ENCODE data around the gene TRIP4. TPM values are rescaled to one million over a fixed set of nuclear protein-coding genes. Genes with fewer than 3 reads are reported as not detected.

The TRIP4 gene
- total RNA-seq, 1 experiment from 2014 or later = 18.1 TPM

GRCh38 chr15:64423970-64424369 is 36.3 kb downstream of the TRIP4 start:
- Histone ChIP-seq H3F3A (ENCODE audit: insufficient read depth, low read depth) (no peaks in the 10 kb centered on the region; the same call in 1 of the 2 replicates), H3K36me3 (ENCODE audit: low read depth) (no peaks in the 10 kb centered on the region), H3K4me1 (replicated peaks; ENCODE audit: insufficient read depth) (no peaks in the 10 kb centered on the region), H3K27me3 (ENCODE audit: insufficient read depth, low read depth) (no peaks in the 10 kb centered on the region), H3K9me2 (ENCODE audit: insufficient read depth) (no peaks in the 10 kb centered on the region), H3K79me2 (ENCODE audit: low read depth) (no peaks in the 10 kb centered on the region), H3K9me3 (ENCODE audit: insufficient read depth, low read depth) (no peaks in the 10 kb centered on the region), H2AFZ (no peak overlapping the region), H3K27ac (no peak overlapping the region), H3K4me3 (no peak overlapping the region), H4K20me1 (ENCODE audit: insufficient read depth) (no peaks in the 10 kb centered on the region), H3K4me2 (no peak overlapping the region)
- ChIA-PET POLR2A (ENCODE audit: unreplicated experiment) (no interaction called here), CTCF (no interaction called here)
- no peak for DNase-seq
- BruUV-seq (replicated peaks) = no TSS peak
- TF ChIP-seq CTCF (conservative IDR thresholded peaks at IDR 0.05) (no peak), EZH2 (IDR thresholded peaks at IDR 0.05; ENCODE audit: low read depth) (no peak)
- intact Hi-C loops (cut with micrococcal nuclease; ENCODE audit: unreplicated experiment) = loop anchor here (10.0 kb wide), 1 partner anchor 231 kb away; no protein-coding TSS in a partner anchor

GRCh38 chr15:64425221-64425620 is 37.6 kb downstream of the TRIP4 start:
- Histone ChIP-seq H3K79me2 (ENCODE audit: low read depth) (no peaks in the 10 kb centered on the region), H3K4me2 (no peak overlapping the region), H3K27me3 (ENCODE audit: insufficient read depth, low read depth) (no peaks in the 10 kb centered on the region), H2AFZ (no peak overlapping the region), H3F3A (ENCODE audit: insufficient read depth, low read depth) (no peaks in the 10 kb centered on the region; the same call in 1 of the 2 replicates), H3K27ac (no peak overlapping the region), H4K20me1 (ENCODE audit: insufficient read depth) (no peaks in the 10 kb centered on the region), H3K9me3 (ENCODE audit: insufficient read depth, low read depth) (no peaks in the 10 kb centered on the region), H3K4me3 (no peak overlapping the region), H3K9me2 (ENCODE audit: insufficient read depth) (no peaks in the 10 kb centered on the region), H3K36me3 (ENCODE audit: low read depth) (no peaks in the 10 kb centered on the region), H3K4me1 (replicated peaks; ENCODE audit: insufficient read depth) (no peaks in the 10 kb centered on the region)
- ChIA-PET POLR2A (ENCODE audit: unreplicated experiment) (no interaction called here), CTCF (no interaction called here)
- no peak for DNase-seq
- intact Hi-C loops (cut with micrococcal nuclease; ENCODE audit: unreplicated experiment) = loop anchor here (5.0 to 10.0 kb wide), 2 partner anchors 230 to 302 kb away; no protein-coding TSS in a partner anchor
- BruUV-seq (replicated peaks) = no TSS peak
- no peak for TF ChIP-seq CTCF (conservative IDR thresholded peaks at IDR 0.05)
- TF ChIP-seq EZH2 (IDR thresholded peaks at IDR 0.05; ENCODE audit: low read depth) = no peak

GRCh38 chr15:64426845-64427465 is 39.3 kb downstream of the TRIP4 start:
- Histone ChIP-seq H3K4me3 (no peak overlapping the region), H3K27ac (no peak overlapping the region), H3K79me2 (ENCODE audit: low read depth) (no peaks in the 10 kb centered on the region), H3K4me1 (replicated peaks; ENCODE audit: insufficient read depth) (no peaks in the 10 kb centered on the region), H3K27me3 (ENCODE audit: insufficient read depth, low read depth) (no peaks in the 10 kb centered on the region), H2AFZ (no peak overlapping the region), H3K9me2 (ENCODE audit: insufficient read depth) (no peaks in the 10 kb centered on the region), H3K9me3 (ENCODE audit: insufficient read depth, low read depth) (no peaks in the 10 kb centered on the region), H3K36me3 (ENCODE audit: low read depth) (0 out of 2 replicates have a peak, but pooled peaks cover 7% of the 10 kb centered on the region), H3F3A (ENCODE audit: insufficient read depth, low read depth) (no peaks in the 10 kb centered on the region; the same call in 1 of the 2 replicates), H4K20me1 (ENCODE audit: insufficient read depth) (no peaks in the 10 kb centered on the region), H3K4me2 (no peak overlapping the region)
- DNase-seq = no peak
- TF ChIP-seq CTCF (conservative IDR thresholded peaks at IDR 0.05) (peak; percentile 37; the same call in 1 of the 2 replicates), EZH2 (IDR thresholded peaks at IDR 0.05; ENCODE audit: low read depth) (no peak)
- ChIA-PET CTCF (interaction anchor here (0.6 kb wide), 1 partner anchor 367 kb away, joined by 3 read pairs; no protein-coding TSS in a partner anchor), POLR2A (ENCODE audit: unreplicated experiment) (interaction anchor here (0.6 kb wide), 1 partner anchor 147 kb away, joined by 3 read pairs; no protein-coding TSS in a partner anchor)
- intact Hi-C loops (cut with micrococcal nuclease; ENCODE audit: unreplicated experiment) = loop anchor here (1.0 to 10.0 kb wide), 3 partner anchors 228 to 300 kb away; no protein-coding TSS in a partner anchor
- BruUV-seq (replicated peaks) = no TSS peak
